GM12801 (cell line): Measurements from ENCODE around the gene HSPB6.

Experiments used
- CTCF ChIP-seq: IDR thresholded peaks from one replicate; pipeline ENCODE4 v1.5.1; 2011; ENCODE audit warnings: control low read depth; ENCODE audit not compliant: insufficient read length; ENCODE audit errors: extremely low read depth

HSPB6 gene

DNA sequence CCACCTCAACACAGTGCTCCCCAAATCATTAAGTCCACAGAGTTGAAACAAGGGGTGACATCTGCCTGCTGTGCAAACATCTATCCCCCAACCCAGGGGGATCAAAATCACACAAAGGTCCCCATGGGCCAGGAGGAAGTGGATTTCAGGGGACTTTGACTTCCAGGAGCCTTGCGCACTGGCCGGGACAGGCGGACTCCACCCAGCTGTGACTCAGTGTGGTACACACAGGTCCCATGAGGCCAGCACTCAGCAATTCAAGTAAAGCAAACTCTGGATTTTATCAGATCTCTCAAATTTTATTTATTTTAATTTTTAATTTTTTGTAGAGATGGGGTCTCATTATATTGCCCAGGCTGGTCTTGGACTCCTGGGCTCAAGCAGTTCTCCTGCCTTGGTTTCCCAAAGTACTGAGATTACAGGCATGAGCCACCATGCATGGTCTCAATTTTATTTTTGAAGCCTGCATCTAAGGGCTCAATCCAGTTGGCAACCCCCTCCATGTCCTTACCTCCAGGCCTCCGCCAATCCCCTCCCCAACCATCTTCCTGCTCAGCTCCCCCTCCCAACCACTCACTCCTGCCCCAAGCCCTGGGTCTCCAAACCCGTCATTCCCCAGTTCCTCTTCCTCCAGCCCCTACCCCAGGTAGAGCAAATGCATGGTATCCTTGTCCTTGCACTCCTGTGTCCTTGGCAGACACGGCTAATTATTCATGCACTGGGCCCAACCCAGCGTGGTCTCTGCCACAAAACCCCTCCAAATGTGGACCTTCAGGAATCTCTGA lies 36.7 kb upstream of the HSPB6 start:
- no peak for TF ChIP-seq CTCF

DNA sequence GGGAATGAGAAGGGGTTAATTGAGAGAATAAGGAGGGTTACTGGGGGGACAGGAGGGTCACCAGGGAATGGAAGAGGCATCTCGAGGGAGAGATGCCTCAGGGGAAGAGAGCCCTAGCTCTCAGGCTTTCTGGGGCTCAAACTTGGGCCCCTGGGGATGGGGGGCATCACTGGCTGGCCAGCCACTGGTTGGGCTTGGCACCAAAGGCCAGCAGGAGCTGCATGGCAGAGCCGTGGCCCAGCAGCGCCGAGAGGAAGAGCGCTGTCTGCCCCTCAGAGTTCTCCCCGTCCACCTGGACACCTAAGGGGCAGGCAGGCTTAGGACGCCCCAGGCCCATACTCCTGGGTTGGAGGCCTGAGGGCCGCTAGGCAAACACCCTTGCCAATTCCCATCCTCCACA lies 36.1 kb upstream of the HSPB6 start:
- TF ChIP-seq CTCF, result no peak

- no peak for TF ChIP-seq CTCF
Measured at GRCh38 chr19:35792312-35792711, 35.5 kb upstream of the HSPB6 start.

DNA sequence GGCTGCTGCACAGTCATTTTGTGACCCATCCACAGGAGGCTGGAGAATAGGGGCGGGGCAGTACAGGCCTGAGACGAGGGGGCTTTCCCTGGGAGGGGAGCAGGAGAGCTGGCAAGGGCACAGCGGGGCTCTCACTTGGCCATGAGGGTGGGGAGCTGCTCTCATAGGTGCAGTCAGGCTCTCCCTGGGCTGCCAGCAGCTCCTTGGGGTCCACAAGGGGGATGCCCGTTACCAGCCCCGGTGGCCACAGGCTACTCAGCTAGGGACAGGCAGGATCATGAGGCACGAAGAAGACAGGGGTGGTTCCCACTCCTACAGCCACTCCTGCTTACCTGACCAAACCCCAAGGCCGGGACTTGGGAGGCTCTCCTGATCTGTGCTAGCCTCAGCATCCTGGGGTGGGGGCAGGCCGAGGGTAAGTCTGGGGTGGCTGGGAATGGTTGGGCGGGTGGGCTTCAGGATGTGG lies 35.0 kb upstream of the HSPB6 start:
- no peak for TF ChIP-seq CTCF

DNA sequence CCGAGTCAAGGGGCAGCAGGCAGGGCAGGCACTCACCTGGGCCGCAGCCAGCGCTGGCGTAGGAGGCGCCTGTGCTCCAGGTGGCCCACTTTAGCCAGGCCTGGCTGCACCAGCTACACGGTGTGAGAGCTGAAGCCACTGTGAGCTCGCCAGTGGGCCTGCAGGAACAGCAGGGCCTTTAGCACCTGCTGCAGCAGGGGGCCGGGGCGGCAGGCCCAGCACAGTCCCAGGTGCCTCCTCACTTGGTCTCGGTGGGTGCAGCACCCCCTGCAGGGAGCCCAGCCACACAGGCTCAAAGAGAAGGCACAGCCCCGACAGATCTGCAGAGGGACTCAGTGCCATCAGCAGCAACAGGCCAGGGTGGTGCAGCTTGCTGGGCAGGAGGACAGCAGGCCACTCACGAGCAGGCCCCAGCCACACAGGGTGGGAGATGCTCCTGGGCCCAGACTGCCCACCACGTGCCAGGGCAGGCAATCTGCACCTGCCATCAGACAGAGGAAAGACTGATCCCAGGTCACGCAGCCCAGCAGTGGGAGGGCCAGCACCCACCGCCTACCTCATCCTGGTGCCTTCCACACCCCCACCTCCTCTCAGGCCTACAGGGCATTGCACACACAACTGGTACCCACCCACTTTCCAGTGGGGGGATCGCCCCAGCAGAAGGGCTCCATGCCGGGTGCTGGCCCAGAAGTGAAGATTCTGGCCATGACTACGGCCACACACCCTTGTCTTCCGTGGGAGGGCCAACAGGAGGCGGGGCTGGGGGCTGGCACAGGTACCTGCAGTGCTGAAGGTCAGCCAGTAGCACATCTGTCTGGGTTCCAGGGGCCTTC lies 34.4 kb upstream of the HSPB6 start:
- no peak for TF ChIP-seq CTCF

GRCh38 chr19:35789978-35790944 lies 33.4 kb upstream of the HSPB6 start:
- no peak for TF ChIP-seq CTCF
